WTC11 (cell line): ENCODE data around the gene ZMYND15. TPM values are rescaled to one million over a fixed set of nuclear protein-coding genes. Genes with fewer than 3 reads are reported as not detected.
"Not testable (repeated sequence)": the region's sequence is repeated elsewhere in the genome, so short reads cannot be mapped to it uniquely, and the experiment has no call there.

Experiments used
- ATAC-seq: fragments of 200-7000 bp; cut with Tn5 transposase; 2 replicates; pipeline ENCODE4 v1.10.0; 2021; ENCODE audit warnings: mild to moderate bottlenecking, moderate library complexity
- CTCF ChIA-PET: fragments of 300-600 bp; sonication (Branson Sonifier 250); formaldehyde crosslinking; loops from one replicate; lab custom pipeline; 2021; ENCODE audit warnings: antibody characterized with exemption; lab: Charles Lee
- POLR2A ChIA-PET: fragments of 350-600 bp; sonication (Branson Sonifier 250); formaldehyde crosslinking; loops from one replicate; lab custom pipeline; 2021; ENCODE audit warnings: antibody characterized with exemption; lab: Charles Lee
- DNase-seq: peaks from one replicate; pipeline ENCODE4 v3.0.0; 2021; ENCODE audit warnings: low spot score
- H3K27ac Mint-ChIP-seq: 2 replicates; pipeline ENCODE4 v1.8.0; 2021; ENCODE audit warnings: mixed read lengths
- H3K27me3 Mint-ChIP-seq: 2 replicates; pipeline ENCODE4 v1.8.0; 2021; ENCODE audit warnings: low read depth, mild to moderate bottlenecking, moderate library complexity, mixed read lengths
- H3K36me3 Mint-ChIP-seq: 2 replicates; pipeline ENCODE4 v1.8.0; 2021; ENCODE audit warnings: mixed read lengths
- H3K4me1 Mint-ChIP-seq: 2 replicates; pipeline ENCODE4 v1.8.0; 2022; ENCODE audit warnings: mixed read lengths
- H3K4me3 Mint-ChIP-seq: 2 replicates; pipeline ENCODE4 v1.8.0; 2021; ENCODE audit warnings: mild to moderate bottlenecking, moderate library complexity, mixed read lengths
- H3K9me3 Mint-ChIP-seq: 2 replicates; pipeline ENCODE4 v1.8.0; 2021; ENCODE audit warnings: mixed read lengths
- AR ChIP-seq: fragments of 250-450 bp; sonication (Bioruptor Pico); IDR thresholded peaks from 2 replicates; pipeline ENCODE4 v1.9.0; 2021; ENCODE audit warnings: mild to moderate bottlenecking
- ARID4B ChIP-seq: sonication (generic); formaldehyde crosslinking; IDR thresholded peaks from 2 replicates; pipeline ENCODE4 v1.8.0; 2023; ENCODE audit warnings: missing genetic modification reagents, mild to moderate bottlenecking, borderline replicate concordance
- ATF2 ChIP-seq: sonication (generic); formaldehyde crosslinking; IDR thresholded peaks from 2 replicates; pipeline ENCODE4 v1.8.1; 2022; ENCODE audit warnings: low read depth, missing genetic modification reagents, borderline replicate concordance
- FOXK1 ChIP-seq: sonication (generic); formaldehyde crosslinking; IDR thresholded peaks from 2 replicates; pipeline ENCODE4 v1.8.0; 2022; ENCODE audit warnings: mild to moderate bottlenecking, moderate library complexity, missing genetic modification reagents
- MAX ChIP-seq: sonication (generic); formaldehyde crosslinking; IDR thresholded peaks from 2 replicates; pipeline ENCODE4 v1.8.0; 2022; ENCODE audit warnings: mild to moderate bottlenecking, missing genetic modification reagents
- MXD4 ChIP-seq: fragments of 250-450 bp; sonication (Bioruptor Pico); IDR thresholded peaks from 2 replicates; pipeline ENCODE4 v1.8.0; 2021; ENCODE audit warnings: mild to moderate bottlenecking, moderate library complexity, borderline replicate concordance
- NFATC4 ChIP-seq: fragments of 250-450 bp; sonication (Bioruptor Pico); IDR thresholded peaks from 2 replicates; pipeline ENCODE4 v1.9.0; 2021; ENCODE audit warnings: mild to moderate bottlenecking
- NFYB ChIP-seq: sonication (generic); formaldehyde crosslinking; conservative IDR thresholded peaks from 2 replicates; pipeline ENCODE4 v1.8.0; 2022; ENCODE audit warnings: low read depth, missing genetic modification reagents
- SOX15 ChIP-seq: fragments of 250-450 bp; sonication (Bioruptor Pico); IDR thresholded peaks from 2 replicates; pipeline ENCODE4 v1.9.0; 2021; ENCODE audit warnings: mild to moderate bottlenecking
- USF2 ChIP-seq: sonication (generic); formaldehyde crosslinking; IDR thresholded peaks from 2 replicates; pipeline ENCODE4 v1.8.1; 2023; ENCODE audit warnings: mild to moderate bottlenecking, missing genetic modification reagents, moderate library complexity
- ZNF512 ChIP-seq: sonication (generic); formaldehyde crosslinking; IDR thresholded peaks from 2 replicates; pipeline ENCODE4 v1.8.1; 2022; ENCODE audit warnings: missing genetic modification reagents, borderline replicate concordance
- ZSCAN18 ChIP-seq: fragments of 250-450 bp; sonication (Bioruptor Pico); IDR thresholded peaks from 2 replicates; pipeline ENCODE4 v2.1.2; 2022; ENCODE audit warnings: mild to moderate bottlenecking, moderate library complexity
- total RNA-seq: library from RNA; stranded (reverse); gene quantifications from 3 replicates; pipeline ENCODE4 v1.2.3, GENCODE V29; 2021

The ZMYND15 gene
- total RNA-seq, 1 experiment from 2014 or later = 0.63 TPM

GRCh38 chr17:4712526-4712925, 27.1 kb upstream of the ZMYND15 start (continued):
- TF ChIP-seq ARID4B (CRISPR knock-in tag) (no peak), MAX (CRISPR knock-in tag) (no peak), NFYB (CRISPR knock-in tag) (no peak), FOXK1 (no peak), MXD4 (no peak)

- CTCF ChIA-PET, ATAC-seq, H3K27ac Mint-ChIP-seq, H3K27me3 Mint-ChIP-seq, DNase-seq, H3K9me3 Mint-ChIP-seq, H3K4me3 Mint-ChIP-seq: not testable (repeated sequence)
- POLR2A ChIA-PET = interaction anchor here (0.7 kb wide), 1 partner anchor 12 kb away, joined by 4 read pairs; no protein-coding TSS in a partner anchor
- H3K36me3 Mint-ChIP-seq = peaks cover 18% of the 10 kb centered on the region
- peaks cover 14% of the 10 kb centered on the region for H3K4me1 Mint-ChIP-seq
Observed at GRCh38 chr17:4714340-4715062, 25.1 kb upstream of the ZMYND15 start.

- Mint-ChIP-seq H3K27me3 (no peaks in the 10 kb centered on the region; the same call in 1 of the 2 replicates), H3K36me3 (peaks cover 23% of the 10 kb centered on the region), H3K27ac (no peak overlapping the region), H3K9me3 (no peaks in the 10 kb centered on the region), H3K4me3 (no peak overlapping the region), H3K4me1 (peaks cover 11% of the 10 kb centered on the region; the same call in 1 of the 2 replicates)
- ATAC-seq = no peak
- POLR2A ChIA-PET = no interaction called here
- DNase-seq = no peak
- CTCF ChIA-PET = no interaction called here
- TF ChIP-seq ZSCAN18 (CRISPR knock-in tag) = no peak
- TF ChIP-seq SOX15 (CRISPR knock-in tag) = no peak
- no peak for TF ChIP-seq NFATC4
- no peak for TF ChIP-seq ZNF512 (CRISPR knock-in tag)
- no peak for TF ChIP-seq ARID4B (CRISPR knock-in tag)
- no peak for TF ChIP-seq USF2 (CRISPR knock-in tag)
- TF ChIP-seq ATF2 (CRISPR knock-in tag) = no peak
- TF ChIP-seq AR (CRISPR knock-in tag) = no peak
Observed at GRCh38 chr17:4715063-4715744, 24.4 kb upstream of the ZMYND15 start.
